Activated naive CD4-positive, alpha-beta T cell (primary cell): ENCODE measurements around the gene NXT1.
"Not testable (repeated sequence)": the region's sequence is repeated elsewhere in the genome, so short reads cannot be mapped to it uniquely, and the experiment has no call there.

ENCODE experiments used
- DNase-seq, 4 experiments: peaks; one replicate each; lab custom pipeline; 2025; lab: John Stamatoyannopoulos, UW

Gene NXT1

GRCh38 chr20:23350196-23350903 lies at the start of gene NXT1:
NXT1 (plus strand) TSS chr20:23350791; CDS start chr20:23354042, 3,251 bp downstream.
- peak; percentile 91 to 95 (median 92) for DNase-seq

DNA sequence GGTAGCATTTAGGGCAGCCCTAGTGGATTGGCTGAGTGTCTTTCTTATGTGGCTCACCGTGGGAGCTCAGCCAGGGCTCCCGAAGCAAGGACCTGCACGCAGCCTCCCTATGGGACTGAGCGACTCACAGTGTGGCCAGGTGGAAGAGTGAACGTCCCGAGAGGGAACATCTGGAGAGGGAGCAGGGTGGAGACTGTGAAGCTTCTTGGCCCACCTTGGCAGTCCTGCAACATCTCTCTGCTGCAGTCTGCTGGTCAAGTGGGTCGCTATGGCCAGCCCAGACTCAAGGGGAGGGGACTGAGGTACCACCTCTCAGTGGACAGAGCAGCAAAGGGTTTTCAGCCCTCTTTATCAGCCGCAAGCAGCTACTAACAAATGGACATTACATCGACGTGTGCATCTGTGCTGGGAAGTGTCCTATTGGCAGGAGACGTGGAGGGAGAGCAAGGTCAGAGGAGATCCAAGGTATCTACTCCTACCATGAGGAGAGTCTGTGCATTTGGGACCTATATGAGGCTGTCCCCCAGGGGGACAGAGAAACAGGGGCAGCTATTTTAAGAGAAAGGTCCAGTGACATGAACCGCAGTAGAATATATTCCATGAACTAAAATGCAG lies 49.0 kb upstream of the NXT1 start:
- DNase-seq: no peak

DNA sequence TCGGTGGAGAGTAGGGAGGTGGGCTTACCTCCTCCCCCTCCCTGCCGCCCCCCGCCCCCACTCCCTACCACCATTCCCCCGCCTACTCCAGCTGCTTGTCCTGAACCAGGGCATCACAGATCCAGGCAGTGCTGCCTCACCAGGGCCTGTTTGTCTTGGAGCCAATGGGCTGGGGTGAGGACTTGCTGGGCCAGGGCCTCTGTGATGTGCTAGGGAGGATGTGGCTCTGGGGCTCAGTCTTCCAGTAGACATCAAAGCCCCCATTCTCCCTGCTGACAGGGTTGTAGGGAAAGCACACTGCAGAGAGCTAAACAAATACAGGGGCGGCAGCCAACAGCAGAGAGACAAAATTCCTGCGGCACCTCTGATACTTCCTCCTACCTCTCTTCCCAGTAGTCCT lies 48.2 kb upstream of the NXT1 start:
- DNase-seq: no peak

DNA sequence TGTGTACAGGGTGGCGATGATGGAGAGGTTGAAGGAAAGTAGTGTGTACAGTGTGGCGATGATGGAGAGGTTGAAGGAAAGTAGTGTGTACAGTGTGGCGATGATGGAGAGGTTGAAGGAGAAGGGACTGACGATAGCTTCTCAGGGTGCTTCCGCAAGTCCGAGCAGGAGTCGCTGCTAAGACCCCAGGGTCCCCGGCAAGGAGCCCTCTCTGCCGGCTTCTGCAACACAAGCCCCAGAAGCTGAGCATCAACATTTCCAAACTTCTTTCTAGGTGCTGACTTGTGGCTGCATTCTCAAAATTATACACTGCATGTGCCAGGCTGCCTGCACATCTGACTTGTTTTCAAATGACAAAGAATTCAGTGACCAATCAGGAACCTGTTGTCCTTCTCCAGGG lies 47.8 kb upstream of the NXT1 start:
- no peak for DNase-seq

- no peak for DNase-seq
Observed at GRCh38 chr20:23303325-23304102, 47.1 kb upstream of the NXT1 start.

- DNase-seq: no peak
Observed at GRCh38 chr20:23304616-23305015, 46.0 kb upstream of the NXT1 start.

DNA sequence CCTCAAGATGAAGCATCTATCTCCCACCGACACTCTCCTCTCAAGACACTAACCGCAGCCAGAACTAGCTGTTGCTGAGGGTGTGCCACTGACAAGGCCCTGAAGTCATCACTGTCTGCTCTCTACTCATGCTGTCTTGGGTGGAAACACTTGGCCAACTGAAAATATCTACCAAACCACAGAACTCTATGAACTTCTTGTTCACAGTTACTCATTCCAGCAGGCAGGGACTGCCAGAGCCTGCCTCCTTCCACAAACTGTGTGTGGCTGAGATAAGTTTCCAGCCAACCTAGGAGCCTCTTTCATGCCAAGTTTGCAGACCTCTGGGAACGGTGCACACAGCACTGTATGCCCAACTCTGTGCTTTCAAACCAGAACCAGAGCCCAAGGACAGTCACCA lies 45.5 kb upstream of the NXT1 start:
- DNase-seq: no peak

DNA sequence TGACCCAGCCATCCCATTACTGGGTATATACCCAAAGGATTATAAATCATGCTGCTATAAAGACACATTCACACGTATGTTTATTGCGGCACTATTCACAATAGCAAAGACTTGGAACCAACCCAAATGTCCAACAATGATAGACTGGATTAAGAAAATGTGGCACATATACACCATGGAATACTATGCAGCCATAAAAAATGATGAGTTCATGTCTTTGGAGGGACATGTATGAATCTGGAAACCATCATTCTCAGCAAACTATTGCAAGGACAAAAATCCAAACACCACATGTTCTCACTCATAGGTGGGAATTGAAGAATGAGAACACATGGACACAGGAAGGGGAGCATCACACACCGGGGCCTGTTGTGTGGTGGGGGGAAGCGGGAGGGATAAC lies 43.2 kb upstream of the NXT1 start:
- not testable (repeated sequence) for DNase-seq

DNA sequence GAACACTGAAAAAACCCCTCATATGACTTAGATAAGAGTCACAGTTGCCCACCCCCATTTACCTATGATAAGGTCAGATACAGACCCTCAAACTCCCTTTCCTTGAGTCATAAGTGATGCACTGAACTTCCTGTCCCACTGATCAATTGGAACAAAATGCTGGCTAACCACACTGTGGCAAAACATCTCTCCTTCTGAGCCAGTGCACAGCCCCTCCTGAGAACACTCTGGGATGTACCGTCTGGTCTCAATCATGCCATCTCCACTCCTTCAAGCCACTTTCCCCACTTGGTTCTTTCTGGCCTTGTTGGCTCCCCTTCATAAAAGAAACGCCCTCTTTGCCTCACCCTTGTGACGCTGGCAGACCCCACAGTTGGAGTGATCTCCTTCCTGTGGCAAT lies 42.6 kb upstream of the NXT1 start:
- DNase-seq: no peak

DNA sequence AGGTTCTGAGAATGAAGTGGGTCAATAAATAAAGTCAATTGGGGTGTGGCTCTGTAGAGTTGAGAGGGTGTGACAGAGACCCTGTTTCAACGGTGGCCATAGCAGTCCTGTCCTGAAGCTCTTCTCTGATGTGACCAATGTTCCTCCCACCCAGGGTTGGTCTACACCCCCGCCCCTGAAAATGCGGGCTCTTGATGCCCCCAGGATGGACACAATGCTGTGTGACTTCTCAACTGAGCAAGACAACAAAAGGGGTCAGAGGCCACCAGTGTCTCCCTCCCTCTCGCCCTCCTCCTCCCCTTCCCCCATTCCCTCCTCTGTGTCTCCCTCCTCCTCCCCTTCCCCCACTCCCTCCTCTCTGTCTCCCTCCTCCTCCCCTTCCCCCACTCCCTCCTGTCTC lies 41.7 kb upstream of the NXT1 start:
- no peak for DNase-seq

DNA sequence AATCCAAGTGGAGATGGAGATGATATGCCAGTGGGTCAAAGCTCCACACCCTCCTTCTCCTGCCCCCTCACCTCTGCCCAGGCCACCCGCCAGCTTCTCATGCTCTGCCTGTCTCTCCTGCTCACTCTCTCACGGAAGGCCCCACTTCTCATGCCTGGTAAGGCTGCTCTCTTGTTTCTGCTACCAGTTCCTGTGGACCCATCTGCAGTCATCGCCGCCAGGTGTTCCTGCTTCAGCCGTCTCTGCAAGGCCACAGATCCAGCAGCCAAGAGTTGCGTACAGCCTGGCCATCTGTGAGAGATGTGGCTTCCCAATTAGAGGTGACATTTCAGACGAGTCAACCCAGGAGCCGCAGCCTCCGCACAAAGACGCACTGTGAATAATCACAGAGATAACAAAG lies 40.8 kb upstream of the NXT1 start:
- DNase-seq: no peak

- no peak for DNase-seq
Observed at GRCh38 chr20:23311947-23312506, 38.6 kb upstream of the NXT1 start.

DNA sequence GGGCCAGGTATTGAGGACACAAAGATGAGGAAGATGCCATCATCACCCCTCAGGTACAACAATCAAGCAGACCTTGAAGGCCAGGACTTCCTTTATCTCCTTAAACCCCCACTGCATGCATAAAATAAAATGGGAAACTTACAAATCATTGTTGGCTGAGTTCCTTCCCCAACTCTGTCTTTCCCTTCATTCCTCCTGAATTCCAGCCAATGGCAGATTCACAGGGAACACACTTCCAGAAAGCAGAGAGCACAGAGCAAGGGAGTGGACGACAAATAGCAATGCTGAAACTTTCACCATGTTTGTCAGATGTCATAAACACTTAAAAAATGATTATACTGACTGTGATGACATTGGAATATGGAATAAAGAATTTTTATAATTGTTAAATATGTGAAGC lies 37.3 kb upstream of the NXT1 start:
- DNase-seq: no peak

- DNase-seq: no peak
Observed at GRCh38 chr20:23314699-23315098, 35.9 kb upstream of the NXT1 start.

DNA sequence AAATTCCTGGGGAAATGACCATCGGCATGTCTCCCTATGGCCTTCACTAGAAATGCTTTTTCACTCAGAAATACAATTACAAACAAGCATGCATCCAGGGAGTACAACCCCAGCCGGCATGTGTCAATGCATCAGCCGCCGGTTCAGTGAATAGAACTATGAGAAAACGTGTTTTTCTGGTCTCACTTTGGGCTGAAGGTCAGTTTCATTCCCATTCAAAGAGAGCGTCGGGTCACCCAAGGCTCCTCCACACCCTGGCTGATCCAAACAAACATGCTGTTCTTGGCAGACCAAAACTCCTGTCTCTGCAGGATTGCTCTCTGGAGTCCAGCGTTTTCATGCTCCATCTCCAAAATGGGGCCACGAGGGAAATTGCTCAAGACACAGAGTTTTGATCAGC lies 35.5 kb upstream of the NXT1 start:
- DNase-seq: no peak

DNA sequence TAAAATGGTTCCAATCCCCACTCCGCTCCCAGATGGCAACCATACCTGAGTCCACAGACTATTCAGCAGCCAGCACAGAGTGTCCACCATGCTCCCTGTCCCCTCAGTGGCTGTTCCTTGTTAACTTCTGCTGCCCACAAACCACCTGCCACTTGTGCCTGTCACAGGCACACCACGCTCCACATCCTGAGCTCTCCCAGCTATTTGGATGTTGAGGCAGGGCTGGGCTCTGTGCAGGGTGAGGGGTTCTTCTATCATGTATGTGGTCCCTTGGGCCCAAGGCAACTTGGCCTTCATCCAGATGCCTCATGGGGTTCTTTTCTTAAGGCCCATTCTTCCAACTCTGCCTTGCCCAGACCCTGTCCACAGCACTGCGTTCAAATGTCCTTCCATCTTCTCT lies 34.0 kb upstream of the NXT1 start:
- no peak for DNase-seq

DNA sequence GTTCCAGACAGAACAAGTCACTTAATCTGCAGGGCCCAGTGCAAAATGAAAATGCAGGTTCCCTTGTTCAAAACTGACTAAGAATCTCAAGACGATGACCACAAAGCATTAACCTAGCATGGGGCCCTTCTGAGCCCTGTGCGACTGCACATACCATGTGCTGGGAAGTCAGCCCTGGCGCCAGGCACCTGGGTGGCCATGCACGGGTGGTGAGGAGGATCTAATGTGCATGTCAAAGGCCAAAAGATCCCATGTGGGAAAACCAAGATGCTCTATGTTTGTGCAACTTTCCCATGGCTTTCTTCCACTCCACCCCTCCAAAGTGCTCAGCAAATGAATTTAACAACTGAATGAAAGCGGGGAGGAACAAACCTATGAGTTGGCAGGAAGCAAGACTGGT lies 33.5 kb upstream of the NXT1 start:
- DNase-seq: no peak

GRCh38 chr20:23318347-23318746 lies 32.2 kb upstream of the NXT1 start:
- no peak for DNase-seq

DNA sequence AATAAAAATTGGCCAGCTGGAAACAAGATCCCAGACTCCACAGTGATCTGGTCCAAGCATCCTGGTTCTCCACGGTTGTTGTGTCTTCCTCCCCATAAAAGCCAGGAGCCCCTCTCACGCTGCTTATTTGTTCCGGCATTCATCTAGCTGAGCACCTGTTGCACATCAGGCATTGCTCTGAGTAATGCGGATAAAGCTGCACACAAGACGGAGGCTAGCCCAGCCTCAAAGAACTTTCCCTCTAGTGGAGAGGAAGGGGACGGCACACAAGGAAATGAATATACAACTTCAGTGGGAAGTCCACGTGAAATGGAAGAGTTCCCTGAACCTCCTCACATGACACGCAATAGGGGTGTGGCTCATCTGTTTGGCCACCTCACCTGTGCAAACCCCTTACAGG lies 30.3 kb upstream of the NXT1 start:
- DNase-seq: no peak

DNA sequence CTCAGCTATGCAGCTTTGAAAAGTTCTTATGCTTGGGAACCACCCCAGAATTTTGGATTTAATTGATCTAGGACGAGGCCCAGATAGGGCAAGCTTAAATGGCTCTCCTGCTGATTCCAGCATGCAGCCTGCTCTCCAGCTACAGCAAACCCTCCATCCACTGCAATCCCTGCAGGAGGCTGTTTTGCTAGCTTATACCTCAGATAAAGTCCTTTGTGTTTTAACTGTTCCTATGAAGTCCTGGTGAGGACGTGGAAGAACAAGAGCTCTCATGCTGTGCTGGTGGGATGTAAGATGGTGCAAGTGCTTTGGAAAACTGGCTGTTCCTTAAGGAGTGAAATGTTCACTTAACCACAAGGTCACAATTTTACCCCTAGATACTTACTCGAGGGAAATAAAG lies 25.5 kb upstream of the NXT1 start:
- no peak for DNase-seq

DNA sequence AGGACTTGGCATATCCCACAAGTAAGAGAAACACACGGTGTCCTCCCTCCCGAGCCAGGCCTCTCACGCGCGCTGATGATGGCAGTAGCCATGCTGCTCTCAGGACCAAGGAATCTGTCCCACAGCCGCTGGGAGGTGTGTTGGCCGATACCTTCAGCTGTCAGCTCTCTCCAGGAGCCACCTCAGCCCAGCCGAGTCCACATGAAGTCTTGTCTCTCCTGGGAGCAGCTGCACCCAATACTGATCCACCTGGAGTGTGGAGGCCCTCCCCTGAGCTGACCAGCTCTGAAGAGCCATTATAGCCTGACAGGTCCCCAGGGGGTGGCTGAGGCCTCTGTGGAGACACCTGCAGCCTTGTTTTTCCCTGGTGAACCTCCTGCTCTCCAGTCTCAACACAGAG lies 23.8 kb upstream of the NXT1 start:
- no peak for DNase-seq

- no peak for DNase-seq
Observed at GRCh38 chr20:23327617-23328333, 22.8 kb upstream of the NXT1 start.
